IMR-90 (cell line): ENCODE data around the gene POLD1. TPM values are rescaled to one million over a fixed set of nuclear protein-coding genes. Genes with fewer than 3 reads are reported as not detected.

ENCODE experiments used
- ATAC-seq: fragments of 200-7000 bp; cut with Tn5 transposase; 2 replicates; pipeline ENCODE4 v1.9.1; 2020; ENCODE audit warnings: low read depth, mild to moderate bottlenecking, moderate library complexity
- BruUV-seq: library from RNA; stranded (reverse); fragments of 400-500 nt; replicated peaks from 2 replicates; lab custom pipeline; 2021; lab: Mats Ljungman, UMichigan
- CTCF ChIA-PET: fragments of 300-600 bp; formaldehyde crosslinking; extraction: SDS; loops from one replicate; lab custom pipeline; 2021; ENCODE audit warnings: antibody characterized with exemption; lab: Yijun Ruan, JAX
- POLR2A ChIA-PET: fragments of 300-600 bp; sonication (Branson Sonifier 250); formaldehyde crosslinking; loops from one replicate; lab custom pipeline; 2022; ENCODE audit warnings: antibody characterized with exemption; ENCODE audit not compliant: unreplicated experiment; lab: Charles Lee
- DNase-seq: peaks from one replicate; pipeline ENCODE4 v3.0.0; 2013
- H2AFZ ChIP-seq: replicated peaks from 2 replicates; pipeline ENCODE3; 2013; ENCODE audit warnings: low read length, mild to moderate bottlenecking; ENCODE audit not compliant: poor library complexity
- H2AK5ac ChIP-seq: 2 replicates; pipeline ENCODE4 v1.6.1; 2013; ENCODE audit warnings: low read depth, low read length, inconsistent platforms
- H2AK9ac ChIP-seq: replicated peaks from 2 replicates; pipeline ENCODE3; 2013; ENCODE audit warnings: mild to moderate bottlenecking, low read depth, low read length, moderate library complexity; ENCODE audit not compliant: poor library complexity
- H2BK120ac ChIP-seq: 2 replicates; pipeline ENCODE4 v1.6.1; 2013; ENCODE audit warnings: low read depth, low read length, inconsistent platforms
- H2BK15ac ChIP-seq: 3 replicates; pipeline ENCODE4 v1.6.1; 2013; ENCODE audit warnings: low read depth, low read length, inconsistent platforms
- H2BK20ac ChIP-seq: 2 replicates; pipeline ENCODE4 v1.6.1; 2013; ENCODE audit warnings: low read depth, mild to moderate bottlenecking, inconsistent platforms, low read length, moderate library complexity
- H2BK5ac ChIP-seq: 2 replicates; pipeline ENCODE4 v1.6.1; 2013; ENCODE audit warnings: mild to moderate bottlenecking, low read depth, low read length, inconsistent platforms; ENCODE audit not compliant: poor library complexity, severe bottlenecking
- H3K14ac ChIP-seq: replicated peaks from 2 replicates; pipeline ENCODE4 v1.6.1; 2013; ENCODE audit warnings: low read depth, low read length, inconsistent platforms
- H3K18ac ChIP-seq: 2 replicates; pipeline ENCODE4 v1.6.1; 2013; ENCODE audit warnings: low read depth, low read length, control low read depth
- H3K23ac ChIP-seq: 2 replicates; pipeline ENCODE4 v1.6.1; 2013; ENCODE audit warnings: low read depth, low read length, inconsistent platforms
- H3K27ac ChIP-seq: 2 replicates; pipeline ENCODE4 v1.5.1; 2013; ENCODE audit warnings: mild to moderate bottlenecking, control low read depth, low read length; ENCODE audit not compliant: insufficient read depth
- H3K27me3 ChIP-seq: 2 replicates; pipeline ENCODE4 v1.6.1; 2013; ENCODE audit warnings: low read length; ENCODE audit not compliant: control insufficient read depth, insufficient read depth
- H3K36me3 ChIP-seq: 2 replicates; pipeline ENCODE4 v1.6.1; 2013; ENCODE audit warnings: low read length, mixed read lengths; ENCODE audit not compliant: control insufficient read depth, insufficient read depth
- H3K4ac ChIP-seq: 2 replicates; pipeline ENCODE4 v1.6.1; 2013; ENCODE audit warnings: low read depth, low read length, inconsistent platforms
- H3K4me1 ChIP-seq: 2 replicates; pipeline ENCODE4 v1.6.1; 2013; ENCODE audit warnings: low read length, mixed read lengths; ENCODE audit not compliant: control insufficient read depth, insufficient read depth
- H3K4me2 ChIP-seq: 2 replicates; pipeline ENCODE4 v1.6.1; 2013; ENCODE audit warnings: low read depth, mild to moderate bottlenecking, control low read depth, low read length, moderate library complexity
- H3K4me3 ChIP-seq: 2 replicates; pipeline ENCODE4 v1.5.1; 2013; ENCODE audit warnings: low read depth, mild to moderate bottlenecking, control low read depth, low read length, moderate library complexity; ENCODE audit not compliant: insufficient read depth
- H3K56ac ChIP-seq: 2 replicates; pipeline ENCODE4 v1.6.1; 2013; ENCODE audit warnings: low read length, inconsistent platforms; ENCODE audit not compliant: insufficient read depth; ENCODE audit errors: extremely low read depth
- H3K79me1 ChIP-seq, 2 experiments: 2 replicates each; pipeline ENCODE4 v1.6.1; 2013; ENCODE audit warnings: low read length in 2 of 2, inconsistent platforms in 1 of 2, low read depth in 1 of 2
- H3K9ac ChIP-seq: 2 replicates; pipeline ENCODE4 v1.6.1; 2013; ENCODE audit warnings: low read depth, low read length, control low read depth
- H3K9me1 ChIP-seq: 2 replicates; pipeline ENCODE4 v1.6.1; 2013; ENCODE audit warnings: low read length, inconsistent platforms; ENCODE audit not compliant: insufficient read depth
- H3K9me3 ChIP-seq: 2 replicates; pipeline ENCODE4 v1.6.1; 2013; ENCODE audit warnings: low read length; ENCODE audit not compliant: control insufficient read depth, insufficient read depth
- H4K20me1 ChIP-seq: 2 replicates; pipeline ENCODE4 v1.6.1; 2013; ENCODE audit warnings: low read length, inconsistent platforms; ENCODE audit not compliant: insufficient read depth
- H4K5ac ChIP-seq: 2 replicates; pipeline ENCODE4 v1.6.1; 2013; ENCODE audit warnings: mild to moderate bottlenecking, low read depth, low read length, control low read depth
- H4K8ac ChIP-seq, 2 experiments: 2 replicates each; pipeline ENCODE4 v1.6.1; 2013; ENCODE audit warnings: low read depth in 2 of 2, low read length in 2 of 2, control low read depth in 1 of 2, inconsistent platforms in 1 of 2
- H4K91ac ChIP-seq: 2 replicates; pipeline ENCODE4 v1.6.1; 2013; ENCODE audit warnings: low read depth, low read length, inconsistent platforms; ENCODE audit not compliant: insufficient read depth
- BHLHE40 ChIP-seq: fragments of 150-350 bp; IDR thresholded peaks from 2 replicates; pipeline ENCODE4 v1.6.1; 2016; ENCODE audit warnings: mild to moderate bottlenecking, low read depth, low read length
- CHD1 ChIP-seq: IDR thresholded peaks from 2 replicates; pipeline ENCODE4 v1.6.1; 2012; ENCODE audit warnings: low read depth, low read length, improper control_type of control experiment
- CTCF ChIP-seq: conservative IDR thresholded peaks from 2 replicates; pipeline ENCODE4 v1.5.1; 2012; ENCODE audit warnings: mild to moderate bottlenecking, low read depth, low read length, improper control_type of control experiment
- MAFK ChIP-seq: IDR thresholded peaks from 2 replicates; pipeline ENCODE4 v1.6.1; 2012; ENCODE audit warnings: low read depth, low read length, improper control_type of control experiment
- MAZ ChIP-seq: IDR thresholded peaks from 2 replicates; pipeline ENCODE4 v1.6.1; 2012; ENCODE audit warnings: low read depth, mild to moderate bottlenecking, low read length, improper control_type of control experiment, moderate library complexity, borderline replicate concordance
- MXI1 ChIP-seq: IDR thresholded peaks from 2 replicates; pipeline ENCODE4 v1.6.1; 2012; ENCODE audit warnings: low read depth, mild to moderate bottlenecking, low read length, moderate library complexity, borderline replicate concordance
- NFE2L2 ChIP-seq: fragments of 150-350 bp; IDR thresholded peaks from 2 replicates; pipeline ENCODE4 v1.6.1; 2016; ENCODE audit warnings: low read depth, mild to moderate bottlenecking, low read length
- POLR2A ChIP-seq: IDR thresholded peaks from 2 replicates; pipeline ENCODE4 v1.6.1; 2012; ENCODE audit warnings: mild to moderate bottlenecking, low read depth, low read length
- RAD21 ChIP-seq: IDR thresholded peaks from 2 replicates; pipeline ENCODE4 v1.6.1; 2012; ENCODE audit warnings: low read length, improper control_type of control experiment
- RFX5 ChIP-seq: IDR thresholded peaks from 2 replicates; pipeline ENCODE4 v1.8.0; 2012; ENCODE audit warnings: low read depth, mild to moderate bottlenecking, low read length, moderate library complexity
- SMC3 ChIP-seq: fragments of 150-350 bp; IDR thresholded peaks from 2 replicates; pipeline ENCODE4 v1.6.1; 2016; ENCODE audit warnings: low read depth, mild to moderate bottlenecking, antibody characterized with exemption, low read length, moderate library complexity
- WGBS, 2 experiments: methylation state at CpG; one replicate each; pipeline versions ENCODE4 v1.1.5 to v1.1.7; 2013; ENCODE audit warnings: missing lambda C conversion rate in 2 of 2; ENCODE audit not compliant: insufficient read length in 1 of 2; ENCODE audit errors: extremely low coverage in 2 of 2; 5-methylcytosine and 5-hydroxymethylcytosine counted together
- dilution Hi-C: fragments of 300-500 bp; cut with HindIII; formaldehyde crosslinking; loops from one replicate; pipeline ENCODE4 v1.14.3; 2018; ENCODE audit warnings: low sequenced_read_pairs; ENCODE audit not compliant: unreplicated experiment
- in situ Hi-C: fragments of 300-500 bp; cut with MboI; formaldehyde crosslinking; loops from 3 replicates; pipeline ENCODE4 v1.14.3; 2019; ENCODE audit warnings: low sequenced_read_pairs, inconsistent platforms, mixed read lengths
- intact Hi-C: fragments of 100-400 bp; cut with micrococcal nuclease; formaldehyde crosslinking; loops from 2 replicates; pipeline ENCODE4 v1.10.0; 2022
- polyA plus RNA-seq, 3 experiments: library from polyadenylated mRNA; depleted of rRNA; stranded (reverse); fragments of >200 nt; gene quantifications; 2 replicates each; pipeline ENCODE4 v1.2.3, GENCODE V29; 2012; ENCODE audit warnings: low replicate concordance in 1 of 3
- total RNA-seq: library from RNA; depleted of rRNA; stranded (reverse); fragments of >200 nt; gene quantifications from 2 replicates; pipeline ENCODE4 v1.2.3, GENCODE V29; 2012
- TF ChIP-seq, protein P1 (sequence below): fragments of 150-350 bp; IDR thresholded peaks from 2 replicates; pipeline ENCODE4 v1.6.1; 2016; ENCODE audit warnings: low read depth, mild to moderate bottlenecking, low read length, moderate library complexity, borderline replicate concordance

The POLD1 gene
- total and polyA plus RNA-seq, 2 of the 4 experiments (the other 2 are of a cell fraction) = 13.8 to 28.9 TPM

DNA sequence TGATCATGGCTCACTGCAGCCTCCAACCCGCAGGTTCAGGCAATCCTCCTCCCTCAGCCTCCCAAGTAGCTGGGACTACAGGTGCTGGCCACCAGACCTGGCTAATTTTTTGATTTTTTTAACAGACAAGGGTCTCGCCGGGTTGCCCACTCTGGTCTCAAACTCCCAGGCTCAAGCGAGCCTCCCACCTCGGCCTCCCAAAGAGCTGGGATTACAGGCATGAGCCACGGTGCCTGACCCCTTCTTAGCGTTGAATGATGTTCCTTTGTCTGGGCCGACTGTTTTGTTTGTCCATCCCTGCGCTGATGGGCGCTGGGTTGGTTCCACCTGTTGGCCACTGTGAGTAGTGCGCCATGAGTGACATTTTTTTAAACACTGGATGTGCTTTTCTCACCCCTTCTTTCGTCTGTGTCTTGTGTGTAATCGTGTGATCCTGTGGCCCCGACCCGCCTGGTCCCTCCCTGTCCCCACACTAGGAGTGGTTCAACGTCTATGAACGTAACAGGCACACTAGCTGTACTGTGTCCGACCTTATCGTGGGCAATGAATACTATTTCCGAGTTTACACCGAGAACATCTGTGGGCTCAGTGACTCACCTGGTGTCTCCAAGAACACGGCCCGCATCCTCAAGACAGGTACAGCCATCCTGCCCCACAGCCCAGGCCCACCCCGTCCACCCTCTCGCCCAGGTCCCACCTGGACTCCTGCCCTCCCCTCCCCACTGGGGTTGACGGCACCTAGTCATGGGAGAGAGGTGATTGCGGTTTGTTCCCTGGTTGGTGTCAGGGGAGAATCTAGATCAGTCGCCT, 77.1 kb downstream of the POLD1 start:
- Histone ChIP-seq H3K27ac (no peak overlapping the region), H3K23ac (no peak overlapping the region), H2AFZ (peak overlapping the region; percentile 77), H2BK15ac (no peak overlapping the region), H3K14ac (no peak overlapping the region), H3K9me3 (no peaks in the 10 kb centered on the region), H3K4me2 (no peak overlapping the region), H3K4me1 (no peaks in the 10 kb centered on the region), H4K8ac (no peak overlapping the region), H3K4me3 (no peak overlapping the region), H3K36me3 (no peaks in the 10 kb centered on the region), H3K9ac (no peak overlapping the region), H3K79me1 (no peaks in the 10 kb centered on the region), H4K91ac (no peak overlapping the region), H4K5ac (no peak overlapping the region), H2BK5ac (no peak overlapping the region), H2AK9ac (no peak overlapping the region), H2AK5ac (no peak overlapping the region), H2BK120ac (no peak overlapping the region), H3K4ac (no peak overlapping the region), H3K27me3 (peaks cover 14% of the 10 kb centered on the region; the same call in 1 of the 2 replicates), H3K9me1 (no peaks in the 10 kb centered on the region), H4K20me1 (no peaks in the 10 kb centered on the region), H3K18ac (no peak overlapping the region), H3K56ac (no peak overlapping the region), H2BK20ac (no peak overlapping the region)
- WGBS, 2 experiments = 41% methylated on average over 6 of the region's 28 CpGs; no CpG with 5 or more reads in 1 of the 2 experiments
- ChIA-PET POLR2A (no interaction called here), CTCF (interaction anchor here (0.6 to 2.3 kb wide), 6 partner anchors 12 to 314 kb away, joined by 3 to 8 read pairs (median 5); partner anchors contain the start of gene POLD1)
- dilution Hi-C loops (no loop called here), intact Hi-C loops (loop anchor here (1.0 kb wide), 2 partner anchors 93 to 104 kb away; no protein-coding TSS in a partner anchor), in situ Hi-C loops (loop anchor here (5.0 kb wide), 1 partner anchor 94 kb away; the partner anchor contains the start of gene NAPSA)
- no TSS peak for BruUV-seq
- ATAC-seq = peak; percentile 91
- peak; percentile 64 for DNase-seq
- TF ChIP-seq SMC3 (peak; percentile 75), MAFK (no peak), RAD21 (peak; percentile 80), RFX5 (no peak; the same call in 1 of the 2 replicates), POLR2A (no peak), BHLHE40 (no peak), MXI1 (no peak), MAZ (no peak), NFE2L2 (no peak), CTCF (peak; percentile 84), CHD1 (no peak)
- TF ChIP-seq, protein P1, sequence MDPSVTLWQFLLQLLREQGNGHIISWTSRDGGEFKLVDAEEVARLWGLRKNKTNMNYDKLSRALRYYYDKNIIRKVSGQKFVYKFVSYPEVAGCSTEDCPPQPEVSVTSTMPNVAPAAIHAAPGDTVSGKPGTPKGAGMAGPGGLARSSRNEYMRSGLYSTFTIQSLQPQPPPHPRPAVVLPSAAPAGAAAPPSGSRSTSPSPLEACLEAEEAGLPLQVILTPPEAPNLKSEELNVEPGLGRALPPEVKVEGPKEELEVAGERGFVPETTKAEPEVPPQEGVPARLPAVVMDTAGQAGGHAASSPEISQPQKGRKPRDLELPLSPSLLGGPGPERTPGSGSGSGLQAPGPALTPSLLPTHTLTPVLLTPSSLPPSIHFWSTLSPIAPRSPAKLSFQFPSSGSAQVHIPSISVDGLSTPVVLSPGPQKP = no peak
